ENCODE measurements around the gene MAD2L1. TPM values are rescaled to one million over a fixed set of nuclear protein-coding genes. Genes with fewer than 3 reads are reported as not detected.
A peak's percentile ranks its signal among the peaks of the same experiment; 100 is the strongest.

Gene MAD2L1
- total RNA-seq: 2.9 and 4.7 TPM in 2 replicates

GRCh38 chr4:120066517-120067340, at the start of gene MAD2L1:
Gene MAD2L1, minus strand, starts transcription at chr4:120066848. Its CDS starts 114 bp downstream, at chr4:120066734.
- Histone ChIP-seq H4K20me1 (ENCODE audit: insufficient read depth, low read length) (no peaks in the 10 kb centered on the region), H3K79me2 (ENCODE audit: insufficient read depth, low read length) (peaks cover 60% of the 10 kb centered on the region), H3K9me3 (ENCODE audit: low read depth, low read length) (no peaks in the 10 kb centered on the region), H3K4me2 (ENCODE audit: insufficient read depth, low read length) (peak within 1 kb of the TSS; percentile 94), H3K27me3 (ENCODE audit: insufficient read depth, low read length) (no peaks in the 10 kb centered on the region), H3K4me3 (ENCODE audit: insufficient read depth, low read length) (peak within 1 kb of the TSS; percentile 84), H3K36me3 (ENCODE audit: insufficient read depth, low read length) (no peaks in the 10 kb centered on the region), H3K27ac (ENCODE audit: low read depth, low read length) (peak within 1 kb of the TSS; percentile 96), H2AFZ (ENCODE audit: low read length) (peak within 1 kb of the TSS; percentile 96), H3K4me1 (ENCODE audit: insufficient read depth, low read length) (peaks cover 61% of the 10 kb centered on the region)
- DNase-seq (ENCODE audit: insufficient read length, low spot score, missing footprints): peak; percentile 92
- no peak for TF ChIP-seq CTCF (IDR thresholded peaks at IDR 0.05; ENCODE audit: extremely low read depth, low read depth, low read length)

DNA sequence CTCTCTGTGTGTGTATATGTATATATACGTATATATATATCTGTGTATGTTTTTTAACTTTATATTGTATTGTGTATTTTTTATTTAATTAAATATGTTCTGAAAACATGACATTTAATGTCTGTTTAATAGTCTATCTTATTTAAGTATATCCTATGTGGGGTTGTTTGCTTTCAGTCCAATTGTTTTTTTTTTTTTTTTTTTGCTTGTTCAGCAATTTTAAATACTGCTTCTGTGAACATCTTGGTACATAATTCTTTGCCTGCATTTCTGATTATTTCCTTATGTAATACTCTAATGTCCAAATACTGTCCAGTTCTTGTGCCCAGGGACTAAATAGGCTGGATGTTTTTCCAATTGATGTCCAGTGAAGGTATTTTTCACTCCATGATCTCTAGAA, 45.1 kb upstream of the MAD2L1 start:
- Histone ChIP-seq H2AFZ (ENCODE audit: low read length) (no peak overlapping the region), H3K36me3 (ENCODE audit: insufficient read depth, low read length) (no peaks in the 10 kb centered on the region), H3K79me2 (ENCODE audit: insufficient read depth, low read length) (no peaks in the 10 kb centered on the region), H3K4me3 (ENCODE audit: insufficient read depth, low read length) (no peak overlapping the region), H3K27ac (ENCODE audit: low read depth, low read length) (no peak overlapping the region), H3K9me3 (ENCODE audit: low read depth, low read length) (no peaks in the 10 kb centered on the region), H3K4me1 (ENCODE audit: insufficient read depth, low read length) (no peaks in the 10 kb centered on the region), H3K4me2 (ENCODE audit: insufficient read depth, low read length) (no peak overlapping the region), H4K20me1 (ENCODE audit: insufficient read depth, low read length) (no peaks in the 10 kb centered on the region), H3K27me3 (ENCODE audit: insufficient read depth, low read length) (no peaks in the 10 kb centered on the region)
- TF ChIP-seq CTCF (IDR thresholded peaks at IDR 0.05; ENCODE audit: extremely low read depth, low read depth, low read length): no peak
- no peak for DNase-seq (ENCODE audit: insufficient read length, low spot score, missing footprints)

- Histone ChIP-seq H3K27ac (ENCODE audit: low read depth, low read length) (no peak overlapping the region), H2AFZ (ENCODE audit: low read length) (no peak overlapping the region), H3K27me3 (ENCODE audit: insufficient read depth, low read length) (no peaks in the 10 kb centered on the region), H4K20me1 (ENCODE audit: insufficient read depth, low read length) (no peaks in the 10 kb centered on the region), H3K4me1 (ENCODE audit: insufficient read depth, low read length) (no peaks in the 10 kb centered on the region), H3K36me3 (ENCODE audit: insufficient read depth, low read length) (no peaks in the 10 kb centered on the region), H3K4me3 (ENCODE audit: insufficient read depth, low read length) (no peak overlapping the region), H3K9me3 (ENCODE audit: low read depth, low read length) (no peaks in the 10 kb centered on the region), H3K4me2 (ENCODE audit: insufficient read depth, low read length) (no peak overlapping the region), H3K79me2 (ENCODE audit: insufficient read depth, low read length) (no peaks in the 10 kb centered on the region)
- no peak for TF ChIP-seq CTCF (IDR thresholded peaks at IDR 0.05; ENCODE audit: extremely low read depth, low read depth, low read length)
- DNase-seq (ENCODE audit: insufficient read length, low spot score, missing footprints): no peak
Observed at GRCh38 chr4:120109406-120109805, 42.8 kb upstream of the MAD2L1 start.

DNA sequence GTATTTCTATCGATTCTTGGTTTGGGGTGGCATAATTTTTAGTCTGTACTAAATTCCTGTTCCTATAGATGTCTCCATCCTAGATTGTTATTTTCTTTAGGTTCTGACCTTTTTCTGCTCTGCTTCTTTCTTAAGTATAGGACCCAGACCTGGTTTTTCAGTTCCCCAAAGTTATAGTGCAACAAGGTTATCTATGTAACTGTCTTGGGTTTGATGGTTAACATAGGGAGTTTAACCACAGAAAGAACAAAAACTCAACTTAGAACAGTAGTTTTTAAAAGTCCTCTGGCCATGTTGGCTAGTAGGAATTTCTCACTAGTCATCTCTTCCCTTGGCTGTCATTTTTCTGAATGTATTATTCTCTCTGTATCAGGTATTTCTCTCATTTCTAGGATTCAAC, 38.8 kb upstream of the MAD2L1 start:
- Histone ChIP-seq H3K4me1 (ENCODE audit: insufficient read depth, low read length) (no peaks in the 10 kb centered on the region), H3K36me3 (ENCODE audit: insufficient read depth, low read length) (no peaks in the 10 kb centered on the region), H3K79me2 (ENCODE audit: insufficient read depth, low read length) (no peaks in the 10 kb centered on the region), H3K27ac (ENCODE audit: low read depth, low read length) (no peak overlapping the region), H2AFZ (ENCODE audit: low read length) (no peak overlapping the region), H3K9me3 (ENCODE audit: low read depth, low read length) (no peaks in the 10 kb centered on the region), H4K20me1 (ENCODE audit: insufficient read depth, low read length) (no peaks in the 10 kb centered on the region), H3K4me3 (ENCODE audit: insufficient read depth, low read length) (no peak overlapping the region), H3K27me3 (ENCODE audit: insufficient read depth, low read length) (no peaks in the 10 kb centered on the region), H3K4me2 (ENCODE audit: insufficient read depth, low read length) (no peak overlapping the region)
- DNase-seq (ENCODE audit: insufficient read length, low spot score, missing footprints): no peak
- TF ChIP-seq CTCF (IDR thresholded peaks at IDR 0.05; ENCODE audit: extremely low read depth, low read depth, low read length): no peak
